NCI-H1048 (cell line): ENCODE measurements around the gene MYO9B.
"Not testable (repeated sequence)": the region's sequence is repeated elsewhere in the genome, so short reads cannot be mapped to it uniquely, and the experiment has no call there.

Source experiments
- DNase-seq: peaks from one replicate; lab custom pipeline; 2025; lab: John Stamatoyannopoulos, UW

MYO9B gene

DNA sequence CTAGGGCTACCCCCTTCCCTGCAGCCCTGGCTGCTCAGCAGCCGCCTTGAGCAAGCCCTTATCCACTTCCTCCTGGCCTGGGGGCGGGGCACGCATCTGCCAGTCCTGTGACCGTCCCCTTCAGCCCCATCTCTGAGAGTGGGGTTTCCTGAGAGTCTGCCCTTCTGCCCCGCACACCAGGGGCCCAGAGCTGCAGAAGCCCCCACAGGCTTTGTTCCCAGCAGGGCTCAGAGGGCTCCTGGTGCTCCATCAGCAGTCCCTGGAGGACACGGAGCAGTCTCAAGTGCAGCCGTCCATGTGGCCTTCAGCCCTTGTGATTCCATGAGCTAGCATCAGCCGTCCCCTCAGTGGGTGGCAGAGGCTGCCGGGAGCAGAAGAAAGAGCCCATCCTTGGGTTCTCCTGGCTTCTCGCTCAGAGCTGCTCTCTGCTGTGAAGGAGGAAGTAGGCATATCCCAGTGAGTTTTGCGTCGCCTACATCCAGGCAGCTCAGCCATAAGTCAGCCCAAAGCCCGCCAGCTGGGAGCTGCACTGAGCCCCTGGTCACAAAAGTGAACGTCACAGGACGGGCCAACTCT lies 16.3 kb downstream of the MYO9B start:
- no peak for DNase-seq

DNA sequence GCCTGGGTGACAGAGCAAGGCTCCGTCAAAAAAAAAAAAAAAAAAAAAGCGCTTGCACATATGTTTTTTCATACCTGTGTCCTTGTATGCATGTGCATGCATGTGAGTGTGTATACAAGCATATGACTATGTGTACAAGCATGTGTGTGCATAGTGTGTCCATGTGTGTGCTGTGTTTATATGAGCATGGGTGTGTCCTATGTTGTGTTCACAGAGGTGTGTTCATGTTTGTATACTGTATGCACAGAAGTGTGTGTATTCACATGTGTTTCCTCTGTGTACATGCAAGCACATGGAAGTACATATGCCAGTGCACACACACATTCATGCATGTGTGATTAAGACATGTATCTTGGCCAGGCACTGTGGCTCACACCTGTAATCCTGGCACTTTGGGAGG lies 17.1 kb downstream of the MYO9B start:
- DNase-seq, result no peak

DNA sequence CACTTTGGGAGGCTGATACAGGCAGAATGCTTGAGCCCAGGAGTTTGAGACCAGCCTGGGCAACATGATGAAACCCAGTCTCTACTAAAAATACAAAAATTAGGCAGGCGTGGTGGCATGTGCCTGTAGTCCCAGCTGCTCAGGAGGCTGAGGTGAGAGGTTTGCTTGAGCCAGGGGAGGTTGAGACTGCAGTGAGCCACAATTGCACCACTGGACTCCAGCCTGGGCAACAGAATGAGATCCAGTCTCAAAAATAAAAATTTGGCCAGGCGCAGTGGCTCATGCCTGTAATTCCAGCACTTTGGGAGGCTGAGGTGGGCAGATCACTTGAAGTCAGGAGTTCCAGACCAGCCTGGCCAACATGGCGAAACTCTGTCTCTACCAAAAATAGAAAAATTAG lies 19.1 kb downstream of the MYO9B start:
- not testable (repeated sequence) for DNase-seq

DNA sequence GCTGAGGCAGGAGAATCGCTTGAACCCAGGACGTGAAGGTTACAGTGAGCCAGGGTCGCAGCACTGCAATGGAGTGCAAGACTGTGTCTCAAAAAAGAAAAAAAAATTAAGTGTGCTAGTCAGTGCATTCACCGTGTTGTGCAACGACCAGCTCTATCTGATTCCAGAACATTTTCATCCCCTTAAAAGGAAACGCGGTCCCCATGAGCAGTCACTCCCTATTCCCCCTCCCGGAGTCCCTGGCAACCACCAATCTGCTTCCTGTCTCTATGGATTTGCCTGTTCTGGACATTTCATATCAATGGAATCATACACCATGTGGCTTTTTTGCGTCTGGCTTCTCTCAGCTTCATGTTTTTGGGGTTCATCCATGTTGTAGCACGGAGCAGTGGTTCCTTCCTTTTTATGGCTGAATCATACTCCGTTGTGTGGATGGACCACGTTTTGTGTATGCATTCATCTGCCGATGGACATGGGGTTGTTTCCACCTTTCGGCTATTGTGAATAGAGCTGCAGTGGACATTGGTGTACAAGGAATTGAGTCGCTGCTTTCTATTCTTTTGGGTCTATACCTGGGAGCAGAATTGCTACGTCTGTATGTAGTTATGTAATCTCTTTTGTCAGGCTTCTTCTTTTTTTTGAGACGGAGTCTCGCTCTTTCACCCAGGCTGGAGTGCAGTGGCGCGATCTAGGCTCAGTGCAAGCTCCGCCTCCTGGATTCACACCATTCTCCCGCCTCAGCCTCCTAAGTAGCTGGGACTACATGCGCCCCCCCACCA lies 19.8 kb downstream of the MYO9B start:
- DNase-seq, result no peak

DNA sequence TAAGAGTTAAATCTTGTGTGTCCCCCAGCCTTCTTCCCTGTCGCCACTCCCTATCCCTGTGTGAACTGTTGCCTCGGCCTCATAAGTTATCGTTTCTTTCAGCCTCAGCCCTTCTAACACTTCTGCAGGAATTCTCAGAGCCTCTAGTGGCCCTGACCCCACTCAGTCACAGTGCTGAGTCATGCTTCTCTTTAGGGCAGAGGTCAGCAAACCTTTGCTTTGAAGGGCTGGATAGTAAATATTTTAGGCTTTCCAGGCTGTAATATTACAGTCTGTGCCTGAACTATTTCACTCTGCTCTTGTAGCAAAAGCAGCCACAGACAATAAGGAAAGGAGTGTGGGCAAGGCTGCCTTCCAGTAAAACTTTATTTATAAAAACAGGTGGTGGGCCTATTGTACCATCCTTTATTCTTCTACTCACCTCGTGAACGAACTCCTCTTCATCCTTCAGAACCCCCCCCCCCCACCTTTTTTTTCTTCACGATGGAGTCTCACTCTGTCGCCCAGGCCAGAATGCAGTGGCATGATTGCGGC lies 22.1 kb downstream of the MYO9B start:
- DNase-seq, result no peak

DNA sequence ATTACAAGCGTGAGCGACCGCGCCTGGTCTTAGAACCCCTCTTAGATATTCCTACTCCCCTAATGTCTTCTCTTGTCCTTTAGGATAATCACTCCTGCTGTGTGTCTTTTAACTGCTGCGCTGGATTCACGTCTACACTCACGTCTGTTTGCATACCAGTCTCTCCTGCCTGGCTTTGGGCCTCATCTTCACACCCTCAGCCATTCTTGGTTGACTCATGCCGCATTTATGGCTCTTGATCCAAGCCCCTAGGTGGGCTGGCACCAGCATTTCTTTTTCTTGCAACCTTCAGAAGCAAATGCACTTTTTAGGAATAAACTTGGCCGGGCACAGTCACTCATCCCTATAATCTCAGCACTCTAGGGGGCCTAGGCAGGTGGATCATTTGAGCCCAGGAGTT lies 22.7 kb downstream of the MYO9B start:
- no peak for DNase-seq

DNA sequence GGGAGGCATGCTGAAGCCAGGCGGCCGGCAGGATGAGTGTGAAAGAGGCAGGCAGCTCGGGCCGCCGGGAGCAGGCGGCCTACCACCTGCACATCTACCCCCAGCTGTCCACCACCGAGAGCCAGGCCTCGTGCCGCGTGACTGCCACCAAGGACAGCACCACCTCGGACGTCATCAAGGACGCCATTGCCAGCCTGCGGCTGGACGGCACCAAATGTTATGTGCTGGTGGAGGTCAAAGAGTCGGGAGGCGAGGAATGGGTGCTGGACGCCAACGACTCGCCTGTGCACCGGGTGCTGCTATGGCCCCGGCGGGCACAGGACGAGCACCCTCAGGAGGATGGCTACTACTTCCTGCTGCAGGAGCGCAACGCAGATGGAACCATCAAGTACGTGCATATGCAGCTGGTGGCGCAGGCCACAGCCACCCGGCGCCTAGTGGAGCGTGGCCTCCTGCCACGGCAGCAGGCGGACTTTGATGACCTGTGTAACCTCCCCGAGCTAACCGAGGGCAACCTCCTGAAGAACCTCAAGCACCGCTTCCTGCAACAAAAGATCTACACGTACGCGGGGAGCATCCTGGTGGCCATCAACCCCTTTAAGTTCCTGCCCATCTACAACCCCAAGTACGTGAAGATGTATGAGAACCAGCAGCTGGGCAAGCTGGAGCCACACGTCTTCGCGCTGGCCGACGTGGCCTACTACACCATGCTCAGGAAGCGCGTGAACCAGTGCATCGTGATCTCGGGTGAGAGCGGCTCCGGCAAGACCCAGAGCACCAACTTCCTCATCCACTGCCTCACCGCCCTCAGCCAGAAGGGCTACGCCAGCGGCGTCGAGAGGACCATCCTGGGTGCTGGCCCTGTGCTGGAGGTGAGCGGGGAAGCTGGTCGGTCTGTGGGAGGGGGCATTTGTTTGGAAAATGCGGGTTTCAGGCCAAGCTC lies 26.4 kb downstream of the MYO9B start:
- DNase-seq, result no peak

DNA sequence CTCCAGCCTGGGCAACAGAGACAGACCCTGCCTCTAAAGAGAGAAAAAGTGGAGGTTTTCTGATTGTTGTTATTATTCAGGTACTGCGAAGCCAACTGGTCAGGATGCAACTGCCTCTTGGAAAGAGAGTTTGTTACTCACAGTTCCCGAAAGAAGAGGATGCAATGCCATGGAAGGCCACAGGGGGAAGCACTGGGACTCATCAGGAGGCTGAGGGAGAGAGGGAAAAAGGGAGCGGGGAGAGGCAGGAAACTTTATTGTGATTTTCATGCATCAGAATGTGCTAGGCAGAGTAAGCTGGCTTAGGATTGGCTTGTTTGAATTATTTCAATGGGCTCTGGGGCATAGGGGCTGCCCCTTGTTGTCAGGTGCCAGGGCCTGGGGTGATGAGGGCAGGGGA lies 27.6 kb downstream of the MYO9B start:
- DNase-seq, result no peak

DNA sequence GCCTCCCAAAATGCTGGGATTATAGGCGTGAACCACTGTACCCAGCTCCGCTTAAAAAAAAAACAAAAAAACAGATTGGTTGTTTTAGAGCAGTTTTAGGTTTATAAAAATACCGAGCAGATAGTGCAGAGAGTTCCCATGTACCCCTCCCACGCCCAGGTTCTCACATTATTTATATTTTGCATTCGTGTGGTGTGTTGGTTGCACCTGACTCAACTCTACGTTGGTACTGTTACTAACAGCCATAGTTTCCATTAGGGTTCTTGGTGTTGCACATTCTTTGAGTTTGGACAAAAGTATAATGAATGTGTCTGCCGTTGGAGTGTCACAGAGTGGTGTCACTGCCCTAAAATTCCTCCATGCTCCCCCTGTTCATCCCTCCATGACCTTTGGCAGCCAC lies 29.1 kb downstream of the MYO9B start:
- no peak for DNase-seq

DNA sequence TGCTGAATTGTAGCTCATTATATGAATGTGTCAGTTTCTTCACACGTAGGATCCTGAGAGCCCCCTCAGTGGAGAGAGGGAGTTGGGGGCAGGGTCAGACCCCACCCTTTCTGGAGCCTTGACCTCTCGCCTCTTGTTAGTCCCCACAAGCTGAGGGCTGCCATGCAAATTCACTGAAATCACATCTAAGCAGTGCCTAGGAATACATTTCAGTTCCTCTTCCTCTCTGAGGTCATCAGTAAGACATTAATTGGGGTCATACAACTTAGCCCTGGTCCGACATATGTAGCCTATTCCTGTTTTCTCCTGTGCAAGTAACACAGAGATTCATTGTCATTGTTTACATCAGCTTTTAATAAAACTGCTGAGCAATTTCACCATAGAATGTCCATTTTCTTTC lies 30.0 kb downstream of the MYO9B start:
- no peak for DNase-seq

DNA sequence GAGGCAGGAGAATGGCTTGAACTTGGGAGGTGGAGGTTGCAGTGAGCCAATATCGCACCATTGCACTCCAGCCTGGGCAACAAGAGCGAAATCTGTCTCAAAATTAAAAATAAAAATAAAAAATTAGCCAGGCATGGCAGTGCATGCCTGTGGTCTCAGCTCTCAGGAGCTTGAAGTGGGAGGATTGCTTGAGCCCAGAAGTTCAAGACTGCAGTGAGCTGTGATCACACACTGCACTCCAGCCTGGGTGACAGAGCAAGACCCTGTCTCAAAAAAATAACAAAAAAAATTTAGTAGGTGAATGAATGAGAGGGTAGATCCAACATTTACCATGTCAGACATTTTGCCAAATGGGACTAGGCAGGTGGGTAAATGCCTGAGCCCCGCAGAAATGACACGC lies 31.4 kb downstream of the MYO9B start:
- DNase-seq, result not testable (repeated sequence)

DNA sequence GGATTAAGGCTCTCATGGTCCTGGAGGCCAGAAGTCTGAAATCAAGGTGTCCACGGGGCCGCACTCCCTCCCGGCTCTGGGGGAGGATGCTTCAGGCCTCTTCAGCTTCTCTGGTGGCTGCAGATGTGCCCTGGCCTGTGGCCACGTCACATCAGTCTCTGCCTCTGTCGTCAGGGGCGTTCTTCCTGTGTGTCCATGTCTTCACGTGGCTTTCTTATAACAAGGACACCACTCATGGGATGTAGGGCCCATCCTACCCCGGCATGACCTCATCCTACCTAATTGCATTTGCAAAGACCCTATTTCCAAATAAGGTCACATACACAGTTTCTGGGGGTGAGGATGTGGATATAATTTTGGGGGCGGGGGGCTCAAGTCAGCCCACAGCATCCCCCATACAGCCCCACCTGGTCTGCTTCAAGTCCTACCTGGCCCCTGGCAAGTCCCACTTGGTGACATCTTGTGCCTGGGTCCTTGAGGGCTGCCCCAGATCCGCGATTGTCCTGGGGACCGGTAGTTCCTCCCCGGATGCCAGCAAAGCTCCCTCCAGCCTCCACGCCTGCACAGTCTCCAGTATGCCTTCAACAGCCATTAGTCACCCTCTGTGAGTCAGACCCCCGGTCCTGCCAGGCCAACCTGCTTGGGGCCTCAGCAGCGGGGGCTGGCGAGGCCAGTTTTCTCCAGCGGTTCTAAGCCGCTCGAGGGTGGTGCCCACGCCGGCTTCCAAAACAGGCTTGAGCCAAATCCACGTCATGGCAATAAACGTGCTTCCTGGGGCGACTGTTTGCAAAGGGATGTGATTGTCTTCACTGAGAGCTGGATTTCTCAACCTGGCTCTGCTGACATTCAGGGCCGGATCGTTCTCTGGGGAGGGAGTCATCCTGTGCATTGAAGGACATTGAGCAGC lies 32.2 kb downstream of the MYO9B start:
- no peak for DNase-seq

DNA sequence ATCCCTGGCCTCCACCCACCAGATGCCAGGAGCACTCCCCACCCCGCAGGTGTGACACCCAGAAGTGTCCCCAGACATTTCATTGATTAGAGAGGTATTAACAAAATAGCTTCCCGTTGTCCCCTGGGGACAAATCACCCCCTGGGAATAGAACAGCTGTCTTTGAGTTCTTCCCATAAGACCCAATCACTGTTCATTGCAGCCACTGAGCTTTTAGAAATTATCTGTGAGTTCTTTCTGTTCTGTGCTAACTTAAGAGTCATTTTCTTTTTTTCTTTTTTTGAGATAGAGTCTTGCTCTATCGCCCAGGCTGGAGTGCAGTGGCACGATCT lies 32.8 kb downstream of the MYO9B start:
- DNase-seq, result no peak

DNA sequence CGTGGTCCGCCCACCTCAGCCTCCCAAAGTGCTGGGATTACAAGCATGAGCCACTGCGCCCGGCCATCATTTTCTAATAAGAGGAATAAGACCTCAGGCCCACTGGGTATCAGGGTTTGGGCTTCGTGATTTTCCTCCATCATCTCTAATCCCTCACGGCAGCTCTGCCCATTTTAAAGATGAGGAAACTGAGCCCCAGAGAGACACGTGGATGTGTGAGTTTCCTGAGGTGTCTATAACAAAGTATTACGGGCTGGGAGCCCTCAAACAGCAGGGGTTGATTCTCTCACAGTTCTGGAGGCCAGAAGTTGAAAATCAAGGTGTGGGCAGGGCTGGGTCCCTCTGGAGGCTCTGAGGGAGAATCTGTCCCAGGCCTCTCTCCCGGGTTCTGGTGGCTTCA lies 33.7 kb downstream of the MYO9B start:
- no peak for DNase-seq

DNA sequence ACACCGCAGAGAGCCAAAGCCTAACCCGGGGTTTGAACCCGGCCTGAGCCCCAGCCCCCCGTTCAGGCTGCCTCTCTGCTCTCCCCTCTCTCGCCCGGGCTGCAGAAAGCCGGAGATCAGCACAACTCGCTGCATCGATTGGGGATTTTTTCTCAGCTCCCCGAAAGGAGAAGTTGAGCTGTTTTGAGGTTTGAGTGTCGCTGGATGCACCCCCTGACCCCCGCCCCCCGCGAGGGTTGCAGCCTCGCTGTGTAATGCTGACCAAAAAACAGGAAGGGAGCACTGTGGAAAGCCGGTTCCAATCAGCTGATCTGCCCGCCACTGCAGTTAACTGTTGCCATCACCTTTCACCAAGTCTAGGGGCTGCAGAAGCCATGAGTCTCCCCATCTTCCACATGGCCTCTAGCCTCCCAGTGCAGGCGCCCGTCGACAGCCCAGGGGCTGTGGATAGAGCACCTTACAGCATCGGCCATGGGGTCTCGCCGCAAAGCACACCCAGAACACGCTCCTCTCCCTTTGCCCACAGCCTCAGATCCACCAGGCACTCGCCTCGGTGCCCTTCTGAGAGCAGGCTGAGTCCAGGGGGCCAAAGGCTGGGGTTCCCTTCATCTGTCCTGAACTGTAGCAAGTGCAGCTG lies 34.5 kb downstream of the MYO9B start:
- DNase-seq, result no peak

DNA sequence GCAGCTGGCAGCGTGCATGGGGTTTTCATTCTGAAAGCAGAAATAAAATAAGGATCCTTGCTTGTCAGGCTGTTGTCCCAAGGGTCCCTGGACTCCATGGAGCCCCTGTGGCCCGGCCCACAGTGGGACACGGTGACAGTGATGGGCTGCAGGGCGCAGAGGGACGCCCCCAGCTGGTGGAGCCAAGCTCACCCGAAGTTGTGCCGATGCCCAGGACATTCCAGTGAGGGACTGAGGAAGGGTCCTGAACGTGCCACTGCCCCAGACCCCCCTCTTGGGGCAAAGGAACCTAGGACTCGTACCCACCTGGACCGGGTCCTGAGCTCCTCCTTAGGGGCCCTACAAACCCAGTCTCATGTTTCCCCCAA lies 35.0 kb downstream of the MYO9B start:
- no peak for DNase-seq

DNA sequence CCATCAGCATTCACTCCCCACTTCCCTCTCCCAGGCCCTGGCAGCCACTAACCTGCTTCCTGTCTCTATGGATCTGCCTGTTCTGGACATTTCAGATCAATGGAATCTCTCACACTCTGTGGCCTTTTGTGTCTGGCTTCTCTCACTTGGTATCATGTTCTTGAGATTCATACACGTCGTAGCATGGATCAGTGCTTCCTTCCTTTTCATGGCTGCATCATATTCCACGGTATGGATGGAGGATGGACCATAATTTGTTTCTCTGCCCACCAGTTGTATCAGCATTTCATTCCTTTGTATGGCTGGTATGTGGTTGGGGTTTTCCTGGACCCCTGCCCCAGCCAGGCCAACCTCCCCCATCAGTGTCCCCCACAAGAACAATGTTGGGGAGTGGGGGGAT lies 36.2 kb downstream of the MYO9B start:
- DNase-seq, result no peak

DNA sequence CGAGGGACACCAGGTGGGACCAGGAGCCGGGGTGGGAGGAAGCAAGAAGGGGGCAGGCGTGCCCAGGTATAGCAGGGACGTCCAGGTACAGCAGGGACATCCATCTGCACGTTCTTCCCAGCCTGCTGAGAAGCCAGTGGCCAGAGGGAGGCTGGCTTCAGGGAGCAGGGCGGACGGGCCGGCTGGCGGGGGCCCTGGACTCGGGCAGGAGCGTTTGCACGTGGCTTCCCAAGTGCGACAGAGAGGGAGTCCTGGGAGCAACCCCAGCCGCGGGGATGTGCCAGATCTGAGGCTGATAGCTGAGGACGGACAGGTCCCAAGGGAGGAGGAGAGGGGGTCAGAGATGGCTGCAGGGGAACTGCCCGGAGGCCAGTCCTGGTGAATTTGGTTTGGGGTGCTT lies 36.7 kb downstream of the MYO9B start:
- no peak for DNase-seq

DNA sequence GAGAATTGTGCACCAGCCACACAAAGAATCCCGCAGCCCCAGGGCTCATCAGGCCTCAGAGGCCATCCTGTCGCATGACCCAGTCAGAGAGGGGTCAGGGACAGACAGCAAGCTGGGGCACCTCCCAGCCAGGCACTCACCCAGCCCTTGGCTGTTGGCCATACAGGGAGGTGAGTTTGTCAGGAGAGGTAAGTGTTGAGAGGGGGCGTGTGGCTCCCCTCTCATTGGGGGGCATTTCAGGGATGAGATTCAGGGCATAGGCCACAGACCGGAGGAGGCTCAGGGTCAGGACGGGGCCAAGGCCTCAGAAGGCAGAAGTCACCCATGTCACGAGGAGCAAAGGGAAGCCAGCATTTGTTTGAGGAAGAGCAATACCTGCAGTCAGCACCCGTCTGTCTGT lies 37.1 kb downstream of the MYO9B start:
- DNase-seq, result no peak

DNA sequence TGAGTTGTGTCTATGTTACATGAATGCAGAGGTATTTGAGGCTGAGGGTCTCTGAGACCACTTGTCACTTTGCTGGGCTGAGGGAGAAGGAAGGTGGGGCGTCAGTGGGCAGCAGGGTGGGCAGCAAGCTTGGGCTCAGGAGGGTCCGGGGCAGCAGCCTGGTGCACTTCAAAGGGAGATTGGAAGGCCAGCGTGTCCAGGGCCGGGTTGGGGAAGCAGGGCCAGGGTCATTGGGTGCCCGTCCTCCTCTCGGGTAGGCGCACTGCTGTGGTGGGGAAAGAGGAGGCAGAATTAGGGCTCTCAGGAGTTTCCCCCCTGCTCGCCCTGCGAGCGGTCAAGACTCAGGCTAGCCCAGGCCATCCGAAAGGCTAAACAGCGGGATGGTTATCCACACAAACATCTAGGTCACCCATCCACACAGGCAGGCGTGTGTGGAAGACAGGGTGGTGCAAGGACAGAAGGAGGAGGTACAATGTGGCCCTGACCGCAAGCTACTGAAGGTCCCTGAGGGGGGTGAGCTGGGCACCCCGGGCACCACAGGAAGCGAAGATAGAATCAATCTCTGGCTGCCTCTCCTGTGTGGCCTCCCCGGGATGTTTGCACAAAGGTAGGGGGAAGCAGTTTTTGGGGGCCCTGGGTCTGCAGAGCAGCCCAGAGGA lies 37.7 kb downstream of the MYO9B start:
- no peak for DNase-seq

DNA sequence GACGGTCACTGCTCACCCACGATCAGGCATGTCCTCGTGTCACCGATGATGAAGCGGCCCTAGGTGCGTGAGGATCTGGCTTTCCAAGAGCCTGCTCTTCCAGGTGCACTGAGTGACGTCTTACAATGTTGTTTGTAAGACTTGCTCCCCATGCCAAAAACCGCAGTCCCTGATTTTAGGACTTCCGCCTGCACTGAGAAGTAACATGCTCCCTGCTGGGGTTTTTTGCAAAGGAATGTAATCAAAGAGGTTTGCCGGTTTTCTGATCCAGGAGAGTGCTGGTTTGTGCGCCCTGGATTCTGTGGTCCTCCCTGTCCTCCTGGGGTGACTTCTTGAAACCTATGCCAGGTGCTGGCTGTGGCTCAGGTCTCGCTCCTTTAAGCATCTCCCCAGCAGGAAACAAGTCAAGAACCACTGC lies 38.8 kb downstream of the MYO9B start:
- DNase-seq, result no peak
